C4-2B (cell line): ENCODE results near the gene MMP15.

Experiments used
- ZFX ChIP-seq: fragments of 450-650 bp; IDR thresholded peaks from 2 replicates; pipeline ENCODE4 v1.6.1; 2017
- TF ChIP-seq, protein P1 (sequence below): fragments of 450-650 bp; conservative IDR thresholded peaks from 2 replicates; pipeline ENCODE4 v1.5.1; 2017; ENCODE audit warnings: mild to moderate bottlenecking

DNA sequence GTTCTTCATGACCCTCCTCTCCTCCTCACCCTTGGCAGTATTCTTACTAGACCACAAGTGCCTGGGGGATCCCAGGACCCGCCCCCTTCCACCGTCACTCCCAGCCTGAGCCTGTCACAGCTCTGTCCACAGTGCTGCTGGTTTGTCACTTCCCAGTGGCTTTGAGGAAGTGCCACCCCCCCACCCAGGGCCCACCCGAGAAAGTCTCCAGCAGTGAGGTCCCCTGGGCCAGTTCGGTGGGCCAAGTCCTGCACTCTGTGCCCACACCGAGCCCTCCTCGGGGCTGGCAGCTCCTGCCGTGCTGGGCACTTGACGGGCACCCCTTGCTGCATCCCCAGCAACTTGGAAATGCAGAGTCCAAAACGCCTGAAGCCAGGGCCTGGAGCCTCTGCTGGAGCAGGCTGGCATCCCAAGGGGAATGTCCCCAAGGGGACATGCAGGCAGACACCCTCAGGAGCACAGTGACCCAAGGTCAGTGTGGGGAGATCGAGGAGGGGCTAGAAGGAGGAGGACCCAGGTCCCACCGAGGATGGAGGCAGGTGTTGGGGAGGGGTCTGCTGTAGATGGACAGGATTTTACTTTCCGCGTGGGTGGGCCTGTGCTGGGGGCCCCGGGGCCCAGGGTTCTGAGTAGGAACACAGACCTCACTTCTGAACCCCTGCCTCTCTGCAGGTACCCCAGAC lies 15.5 kb downstream of the MMP15 start:
- TF ChIP-seq, protein P1, sequence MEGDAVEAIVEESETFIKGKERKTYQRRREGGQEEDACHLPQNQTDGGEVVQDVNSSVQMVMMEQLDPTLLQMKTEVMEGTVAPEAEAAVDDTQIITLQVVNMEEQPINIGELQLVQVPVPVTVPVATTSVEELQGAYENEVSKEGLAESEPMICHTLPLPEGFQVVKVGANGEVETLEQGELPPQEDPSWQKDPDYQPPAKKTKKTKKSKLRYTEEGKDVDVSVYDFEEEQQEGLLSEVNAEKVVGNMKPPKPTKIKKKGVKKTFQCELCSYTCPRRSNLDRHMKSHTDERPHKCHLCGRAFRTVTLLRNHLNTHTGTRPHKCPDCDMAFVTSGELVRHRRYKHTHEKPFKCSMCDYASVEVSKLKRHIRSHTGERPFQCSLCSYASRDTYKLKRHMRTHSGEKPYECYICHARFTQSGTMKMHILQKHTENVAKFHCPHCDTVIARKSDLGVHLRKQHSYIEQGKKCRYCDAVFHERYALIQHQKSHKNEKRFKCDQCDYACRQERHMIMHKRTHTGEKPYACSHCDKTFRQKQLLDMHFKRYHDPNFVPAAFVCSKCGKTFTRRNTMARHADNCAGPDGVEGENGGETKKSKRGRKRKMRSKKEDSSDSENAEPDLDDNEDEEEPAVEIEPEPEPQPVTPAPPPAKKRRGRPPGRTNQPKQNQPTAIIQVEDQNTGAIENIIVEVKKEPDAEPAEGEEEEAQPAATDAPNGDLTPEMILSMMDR, result no peak
- TF ChIP-seq ZFX, result no peak
